GM21390 (cell line): ENCODE data around the gene RNF41.

Experiments
- ATAC-seq: cut with Tn5 transposase; IDR thresholded peaks from one replicate; pipeline ENCODE4 v1.9.1; 2021; ENCODE audit not compliant: unreplicated experiment

Gene RNF41

DNA sequence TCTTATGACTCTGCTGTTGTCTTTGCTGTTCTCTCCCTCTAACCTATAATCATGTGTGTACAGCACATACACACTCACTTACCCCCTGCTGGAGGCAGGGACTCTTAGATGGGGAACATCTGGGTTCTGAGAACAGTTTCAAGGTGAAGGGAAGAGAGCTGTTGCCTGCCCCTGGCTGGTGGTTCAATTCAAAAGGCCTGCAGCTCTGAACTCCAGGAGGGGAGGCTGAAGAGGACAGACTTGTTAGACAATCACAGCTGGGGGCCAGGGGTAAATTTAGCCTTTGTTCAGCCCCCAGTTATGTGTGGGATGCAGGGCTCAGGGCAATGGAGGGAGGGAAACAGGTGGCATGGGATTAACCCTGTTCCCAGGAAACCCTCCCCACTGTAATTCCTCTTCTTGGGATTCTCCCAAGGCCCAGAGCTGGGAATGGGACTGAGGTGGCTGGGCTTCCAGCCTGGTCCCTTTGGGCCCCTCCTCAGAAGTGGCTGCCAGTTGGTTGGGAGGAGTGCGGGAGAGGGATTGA is 67.4 kb downstream of the RNF41 start:
- ATAC-seq = no peak

DNA sequence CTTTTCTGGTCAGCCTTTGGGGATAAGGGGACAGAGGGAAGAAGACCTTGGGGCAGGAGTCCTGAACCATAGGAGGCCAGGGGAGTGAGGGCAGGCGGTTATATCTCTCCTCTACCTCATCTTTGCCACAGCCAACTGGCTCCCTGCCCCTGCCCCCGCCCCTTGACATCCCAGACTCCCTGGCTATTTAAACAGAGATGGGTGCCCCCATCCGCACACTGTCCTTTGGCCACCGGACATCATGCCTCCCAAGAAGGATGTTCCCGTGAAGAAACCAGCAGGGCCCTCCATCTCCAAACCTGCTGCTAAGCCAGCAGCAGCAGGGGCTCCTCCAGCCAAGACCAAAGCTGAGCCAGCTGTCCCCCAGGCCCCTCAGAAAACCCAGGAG is 68.0 kb downstream of the RNF41 start:
- no peak for ATAC-seq

DNA sequence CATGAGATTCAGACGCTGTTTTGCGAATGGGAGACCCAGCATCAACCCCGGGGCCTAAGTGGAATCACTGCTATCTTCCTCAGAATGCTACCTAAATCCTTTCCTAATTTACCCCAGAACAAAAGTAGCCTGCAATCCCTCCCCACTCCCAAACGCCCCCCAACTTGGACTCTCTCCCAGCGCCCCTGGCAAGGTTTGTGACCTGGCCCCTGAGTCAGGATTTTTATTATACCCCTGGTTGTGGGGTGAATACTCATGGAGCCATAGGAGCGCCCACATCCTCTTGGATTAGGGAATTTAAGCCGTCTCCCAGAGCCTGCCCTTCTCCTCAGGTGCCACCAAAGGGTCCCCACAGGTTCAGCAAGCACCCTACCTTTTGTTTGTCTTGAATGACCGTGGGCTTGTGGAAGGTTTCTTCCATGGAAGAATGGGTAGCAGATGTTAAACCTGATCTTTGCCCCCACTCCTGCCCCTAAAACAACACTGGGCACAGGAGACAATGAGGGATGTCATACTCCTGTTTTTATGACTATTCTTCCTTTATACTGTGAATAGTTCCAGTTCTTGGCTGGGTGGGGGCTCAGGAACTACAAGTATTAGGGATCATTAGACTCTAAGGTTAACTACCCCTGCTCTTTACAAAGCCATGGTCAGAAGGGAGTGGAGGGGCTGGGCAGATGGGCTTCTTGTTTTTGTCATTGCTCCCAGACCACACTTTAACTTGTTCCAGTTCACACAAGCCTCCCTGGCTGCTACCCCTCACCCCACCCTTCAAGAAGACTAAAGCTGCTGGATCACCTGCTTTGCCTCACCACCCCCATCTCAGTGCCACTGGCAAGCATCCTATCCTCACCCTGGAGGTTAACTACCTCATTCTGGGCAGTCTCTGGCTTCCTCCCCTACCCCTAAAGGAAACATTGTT is 68.7 kb downstream of the RNF41 start:
- no peak for ATAC-seq
